Gastrocnemius medialis (tissue), 4 donors: ENCODE measurements around the gene FAM193B.

ENCODE experiments used
- CTCF ChIP-seq, 5 experiments: fragments of 450-650 bp in 3 of 5; fragments of 200-600 bp in 2 of 5; sonication (generic) in 2 of 5; IDR thresholded peaks in 4 of 5; conservative IDR thresholded peaks in 1 of 5; 1 replicate in 4 of 5; 2 replicates in 1 of 5; pipeline ENCODE4 v1.5.1; 2016 to 2019; ENCODE audit warnings: antibody characterized with exemption in 5 of 5, mild to moderate bottlenecking in 3 of 5, moderate library complexity in 3 of 5
- POLR2A ChIP-seq, 2 donors: fragments of 450-650 bp; IDR thresholded peaks; one replicate each; pipeline ENCODE4 v1.6.1; 2017; ENCODE audit warnings: antibody characterized with exemption in 2 of 2, mild to moderate bottlenecking in 2 of 2, moderate library complexity in 2 of 2

- TF ChIP-seq CTCF (IDR thresholded peaks at IDR 0.05 in 4 of 5, conservative IDR thresholded peaks at IDR 0.05 in 1 of 5) (no peak), POLR2A (IDR thresholded peaks at IDR 0.05) (no peak)
Observed at GRCh38 chr5:177526791-177527190, 27.6 kb downstream of the FAM193B start.
